GM12873 (cell line): ENCODE measurements around the gene MRPL27.

Experiments used
- TF ChIP-seq, protein P1 (sequence below): IDR thresholded peaks from 2 replicates; pipeline ENCODE4 v1.5.1; 2012; ENCODE audit warnings: low read depth, mild to moderate bottlenecking, moderate library complexity, low read length, control low read depth; ENCODE audit not compliant: insufficient read depth; ENCODE audit errors: missing control alignments

The MRPL27 gene

DNA sequence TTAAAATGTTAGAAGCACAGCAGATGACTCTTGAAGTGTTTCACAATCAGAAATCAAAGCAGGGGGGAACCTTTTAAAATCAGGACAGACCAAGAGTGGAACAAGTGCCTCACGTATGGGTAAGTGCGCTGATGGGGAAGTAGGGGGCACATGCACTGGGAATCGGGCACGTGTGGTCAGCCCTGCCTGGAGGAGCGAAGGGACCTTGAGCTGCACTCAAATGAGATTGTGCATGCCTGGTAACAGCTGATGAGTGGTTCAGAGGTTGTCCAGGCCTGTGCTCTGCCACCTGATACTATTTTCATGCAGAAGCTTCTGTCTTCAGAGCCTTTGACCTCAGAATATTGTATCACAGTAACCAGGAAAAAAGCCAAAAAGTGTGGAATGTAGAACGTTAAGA, 40.8 kb downstream of the MRPL27 start:
- TF ChIP-seq, protein P1, sequence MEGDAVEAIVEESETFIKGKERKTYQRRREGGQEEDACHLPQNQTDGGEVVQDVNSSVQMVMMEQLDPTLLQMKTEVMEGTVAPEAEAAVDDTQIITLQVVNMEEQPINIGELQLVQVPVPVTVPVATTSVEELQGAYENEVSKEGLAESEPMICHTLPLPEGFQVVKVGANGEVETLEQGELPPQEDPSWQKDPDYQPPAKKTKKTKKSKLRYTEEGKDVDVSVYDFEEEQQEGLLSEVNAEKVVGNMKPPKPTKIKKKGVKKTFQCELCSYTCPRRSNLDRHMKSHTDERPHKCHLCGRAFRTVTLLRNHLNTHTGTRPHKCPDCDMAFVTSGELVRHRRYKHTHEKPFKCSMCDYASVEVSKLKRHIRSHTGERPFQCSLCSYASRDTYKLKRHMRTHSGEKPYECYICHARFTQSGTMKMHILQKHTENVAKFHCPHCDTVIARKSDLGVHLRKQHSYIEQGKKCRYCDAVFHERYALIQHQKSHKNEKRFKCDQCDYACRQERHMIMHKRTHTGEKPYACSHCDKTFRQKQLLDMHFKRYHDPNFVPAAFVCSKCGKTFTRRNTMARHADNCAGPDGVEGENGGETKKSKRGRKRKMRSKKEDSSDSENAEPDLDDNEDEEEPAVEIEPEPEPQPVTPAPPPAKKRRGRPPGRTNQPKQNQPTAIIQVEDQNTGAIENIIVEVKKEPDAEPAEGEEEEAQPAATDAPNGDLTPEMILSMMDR: no peak

DNA sequence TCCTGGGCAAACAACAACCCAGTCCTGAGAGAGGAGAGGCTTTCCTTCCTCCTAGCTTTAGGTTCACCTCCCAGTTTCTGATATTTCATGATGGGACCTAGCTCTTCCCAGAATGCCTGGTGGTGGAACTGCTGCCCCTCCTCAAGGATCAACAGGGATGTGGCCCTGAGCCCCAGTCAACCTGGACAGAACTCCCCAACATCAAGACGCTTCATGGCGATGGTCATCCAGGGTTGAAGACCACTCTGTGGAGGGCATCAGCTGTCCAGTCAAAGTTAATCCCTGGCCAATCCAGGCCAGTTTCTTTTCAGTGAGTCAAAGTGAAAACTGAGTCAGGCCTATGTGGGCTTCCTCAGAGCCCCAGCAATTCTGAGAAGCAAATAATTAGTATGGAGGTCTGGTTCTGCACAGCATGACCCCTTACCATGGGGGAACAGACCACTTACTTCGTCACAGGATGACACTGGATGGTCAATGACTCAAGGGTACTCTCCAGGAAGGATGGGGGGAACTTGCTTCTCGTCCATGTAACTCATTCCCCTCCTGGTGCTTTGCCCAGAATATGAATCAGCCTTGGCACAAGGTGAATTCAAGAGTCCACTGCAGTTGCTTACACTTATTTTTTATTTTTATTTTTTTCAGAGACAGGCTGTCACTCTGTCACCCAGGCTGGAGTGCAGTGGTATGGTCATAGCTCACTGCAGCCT, 41.7 kb downstream of the MRPL27 start:
- TF ChIP-seq, protein P1: no peak

DNA sequence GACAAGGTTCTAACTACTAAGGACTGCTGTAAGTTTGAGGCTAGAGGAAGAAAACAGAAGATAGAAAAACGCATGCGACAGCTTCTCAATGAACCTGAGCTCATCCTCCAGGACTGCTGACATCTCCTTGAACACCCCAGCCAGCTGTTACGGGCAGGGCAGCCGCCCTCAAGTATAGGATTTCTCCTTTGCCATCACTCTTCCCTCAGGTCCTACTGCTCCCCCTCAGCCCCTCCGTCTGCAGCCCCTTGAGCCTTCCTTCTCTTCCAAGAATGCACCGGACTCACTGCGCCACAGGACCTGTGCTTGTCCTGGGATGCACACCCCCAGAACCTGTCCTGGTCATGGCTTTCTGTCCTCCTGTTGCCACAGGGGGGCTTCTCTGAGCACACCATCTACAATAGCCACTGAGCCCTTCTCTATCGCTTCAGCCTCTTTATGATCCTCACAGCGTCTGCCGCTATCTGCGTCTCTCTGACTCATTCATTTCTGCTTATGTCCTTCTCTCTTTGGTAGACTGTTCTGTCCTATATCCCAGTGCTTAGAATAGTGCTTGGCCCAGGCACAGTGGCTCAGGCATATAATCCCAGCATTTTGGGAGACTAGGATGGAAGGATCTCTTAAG, 42.7 kb downstream of the MRPL27 start:
- TF ChIP-seq, protein P1: no peak

DNA sequence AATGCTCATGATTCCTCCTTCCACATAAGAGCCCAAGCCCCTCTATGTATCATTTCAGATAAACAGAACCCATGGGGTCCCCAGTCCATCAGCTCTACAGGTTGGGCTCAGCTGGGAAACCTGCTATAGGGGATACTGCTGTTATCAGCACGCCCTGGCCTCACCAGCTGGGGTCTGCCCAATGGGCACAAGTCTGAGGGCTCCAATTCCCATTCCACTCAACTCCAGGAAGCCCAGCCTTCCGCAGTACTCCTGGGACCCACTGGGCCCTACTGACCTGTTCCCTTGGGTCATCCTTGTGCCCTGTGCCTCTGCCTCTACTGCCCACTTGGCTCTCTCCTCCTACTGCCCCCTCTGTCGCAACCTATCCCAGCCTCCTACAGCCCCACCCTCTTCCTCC, 43.3 kb downstream of the MRPL27 start:
- TF ChIP-seq, protein P1: no peak

DNA sequence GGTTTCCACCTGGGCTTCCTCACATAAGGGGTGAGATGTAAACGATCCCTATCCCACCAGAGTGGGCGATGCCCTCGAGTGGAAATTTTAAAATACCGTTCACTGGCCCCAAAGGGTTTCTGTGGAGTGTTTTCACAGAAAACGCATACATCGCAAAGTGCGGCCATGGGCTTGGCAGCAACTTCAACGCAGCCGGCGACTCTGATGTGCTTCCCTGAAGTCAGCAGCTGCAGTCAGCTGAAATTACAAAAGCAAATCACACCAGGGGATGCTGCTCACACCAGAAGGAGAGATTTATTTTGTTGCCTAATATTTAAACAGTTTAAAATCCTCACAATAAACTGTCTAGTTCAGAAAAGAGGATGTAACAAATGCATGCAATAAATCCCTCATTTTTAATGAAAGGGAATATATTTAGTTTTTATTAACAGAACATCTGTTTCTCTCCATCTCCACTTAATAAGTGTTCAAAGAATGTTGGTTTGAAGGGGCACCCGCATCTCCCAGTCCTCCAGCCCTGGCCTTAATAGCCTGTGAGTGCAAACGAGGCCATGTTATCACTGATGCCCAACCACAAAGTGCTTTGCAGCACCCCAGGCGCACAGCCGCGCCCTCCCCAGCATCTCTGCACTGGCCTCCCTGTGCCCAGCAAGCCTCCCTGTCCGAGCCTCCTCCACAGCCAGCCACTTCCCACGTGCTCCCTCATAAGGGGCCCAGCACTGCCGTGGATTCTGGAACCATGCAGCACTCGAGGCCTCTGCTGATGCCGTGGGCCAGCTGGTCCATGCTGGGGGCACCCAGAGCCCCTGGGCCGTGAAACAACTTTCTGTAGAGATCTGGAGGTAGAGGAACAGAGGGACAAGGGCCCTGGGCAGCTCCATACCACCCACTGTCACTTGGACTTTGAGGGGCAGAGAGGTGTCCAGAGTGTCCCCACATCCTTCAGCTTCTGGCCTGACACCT, 44.3 kb downstream of the MRPL27 start:
- TF ChIP-seq, protein P1: no peak

DNA sequence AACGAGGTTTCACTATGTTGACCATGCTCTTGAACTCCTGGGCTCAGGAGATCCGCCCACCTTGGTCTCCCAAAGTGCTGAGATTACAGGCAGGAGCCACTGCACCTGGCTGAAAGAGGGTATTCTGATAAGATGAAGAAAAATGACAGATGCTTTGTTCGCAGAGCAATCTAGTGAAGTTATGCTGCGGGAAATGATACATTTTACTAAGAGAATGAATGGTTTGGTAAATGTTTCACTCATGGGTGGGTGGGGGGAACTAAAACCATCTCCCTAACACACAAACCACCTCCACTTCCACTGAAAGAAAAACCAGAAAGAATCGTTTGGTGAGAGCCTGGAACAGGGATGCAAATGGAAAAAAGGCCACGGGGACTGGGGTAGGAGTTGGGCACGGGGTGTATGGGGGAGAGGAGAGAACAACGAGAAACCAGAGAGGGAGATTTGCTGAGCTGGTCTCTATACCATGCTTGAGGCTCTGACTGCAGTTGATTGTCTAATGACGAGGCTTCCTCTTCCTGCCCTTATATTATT, 46.1 kb downstream of the MRPL27 start:
- TF ChIP-seq, protein P1: no peak
